ENCODE measurements around the gene RGP1. TPM values are rescaled to one million over a fixed set of nuclear protein-coding genes. Genes with fewer than 3 reads are reported as not detected.

RGP1 gene
- total RNA-seq, 2 donors from 2014 or later, result 24.6 to 30.1 TPM

GRCh38 chr9:35713578-35713977, 35.5 kb upstream of the RGP1 start:
- H3K36me3 Mint-ChIP-seq (ENCODE audit: low read depth), result peaks cover 80% of the 10 kb centered on the region
- H3K4me1 Mint-ChIP-seq, result no peaks in the 10 kb centered on the region
- no peaks in the 10 kb centered on the region for H3K27me3 ChIP-seq (ENCODE audit: control insufficient read depth, insufficient read depth, low read length, poor library complexity, severe bottlenecking)
- no peak for DNase-seq
- 92 to 94% methylated on average over 3 of the region's 3 CpGs for WGBS, 2 experiments (ENCODE audit: insufficient coverage in 1 of 2, insufficient read length in 1 of 2)
- no peaks in the 10 kb centered on the region for H3K27me3 Mint-ChIP-seq (ENCODE audit: insufficient read depth)
- H3K4me3 ChIP-seq (ENCODE audit: low read length), result no peak overlapping the region
- H3K9me3 ChIP-seq (ENCODE audit: control insufficient read depth, low read length), result no peaks in the 10 kb centered on the region
- no peak overlapping the region for H3K27ac Mint-ChIP-seq
- H3K36me3 ChIP-seq (ENCODE audit: control insufficient read depth, insufficient read depth, low read length), result peaks cover 93% of the 10 kb centered on the region
- H3K4me3 Mint-ChIP-seq, result no peak overlapping the region
- no peaks in the 10 kb centered on the region for H3K9me3 Mint-ChIP-seq
- no peaks in the 10 kb centered on the region for H3K4me1 ChIP-seq (ENCODE audit: control insufficient read depth, insufficient read depth, low read length)
- no peak overlapping the region for H3K9ac ChIP-seq (ENCODE audit: extremely low read depth, low read length, poor library complexity, severe bottlenecking)
- TF ChIP-seq CTCF (conservative IDR thresholded peaks at IDR 0.05), result no peak
- H3K27ac ChIP-seq (ENCODE audit: low read depth, low read length), result no peak overlapping the region

GRCh38 chr9:35714123-35714522, 35.0 kb upstream of the RGP1 start:
- H3K9me3 Mint-ChIP-seq, result no peaks in the 10 kb centered on the region
- H3K36me3 Mint-ChIP-seq (ENCODE audit: low read depth), result peaks cover 78% of the 10 kb centered on the region
- no peak for DNase-seq
- H3K27ac Mint-ChIP-seq, result no peak overlapping the region
- Histone ChIP-seq H3K4me1 (ENCODE audit: control insufficient read depth, insufficient read depth, low read length) (no peaks in the 10 kb centered on the region), H3K9me3 (ENCODE audit: control insufficient read depth, low read length) (no peaks in the 10 kb centered on the region), H3K27me3 (ENCODE audit: control insufficient read depth, insufficient read depth, low read length, poor library complexity, severe bottlenecking) (no peaks in the 10 kb centered on the region), H3K36me3 (ENCODE audit: control insufficient read depth, insufficient read depth, low read length) (peaks cover 93% of the 10 kb centered on the region), H3K4me3 (ENCODE audit: low read length) (no peak overlapping the region), H3K9ac (ENCODE audit: extremely low read depth, low read length, poor library complexity, severe bottlenecking) (no peak overlapping the region), H3K27ac (ENCODE audit: low read depth, low read length) (no peak overlapping the region)
- H3K4me3 Mint-ChIP-seq, result no peak overlapping the region
- no peak for TF ChIP-seq CTCF (conservative IDR thresholded peaks at IDR 0.05)
- no peaks in the 10 kb centered on the region for H3K4me1 Mint-ChIP-seq
- WGBS, 2 experiments (ENCODE audit: insufficient coverage in 1 of 2, insufficient read length in 1 of 2), result 95 to 100% methylated on average over 6 of the region's 6 CpGs
- H3K27me3 Mint-ChIP-seq (ENCODE audit: insufficient read depth), result no peaks in the 10 kb centered on the region

GRCh38 chr9:35714579-35715252, 34.4 kb upstream of the RGP1 start:
- DNase-seq, result no peak
- no peaks in the 10 kb centered on the region for H3K27me3 ChIP-seq (ENCODE audit: control insufficient read depth, insufficient read depth, low read length, poor library complexity, severe bottlenecking)
- WGBS, 2 experiments (ENCODE audit: insufficient coverage in 1 of 2, insufficient read length in 1 of 2), result 96 to 97% methylated on average over 11 to 13 of the region's 13 CpGs
- no peaks in the 10 kb centered on the region for H3K4me1 Mint-ChIP-seq
- no peaks in the 10 kb centered on the region for H3K27me3 Mint-ChIP-seq (ENCODE audit: insufficient read depth)
- no peak overlapping the region for H3K9ac ChIP-seq (ENCODE audit: extremely low read depth, low read length, poor library complexity, severe bottlenecking)
- no peaks in the 10 kb centered on the region for H3K9me3 ChIP-seq (ENCODE audit: control insufficient read depth, low read length)
- H3K36me3 Mint-ChIP-seq (ENCODE audit: low read depth), result peaks cover 80% of the 10 kb centered on the region
- H3K4me1 ChIP-seq (ENCODE audit: control insufficient read depth, insufficient read depth, low read length), result no peaks in the 10 kb centered on the region
- no peak overlapping the region for H3K4me3 ChIP-seq (ENCODE audit: low read length)
- H3K27ac ChIP-seq (ENCODE audit: low read depth, low read length), result no peak overlapping the region
- peaks cover 95% of the 10 kb centered on the region for H3K36me3 ChIP-seq (ENCODE audit: control insufficient read depth, insufficient read depth, low read length)
- H3K4me3 Mint-ChIP-seq, result no peak overlapping the region
- no peak for TF ChIP-seq CTCF (conservative IDR thresholded peaks at IDR 0.05)
- H3K27ac Mint-ChIP-seq, result no peak overlapping the region
- H3K9me3 Mint-ChIP-seq, result no peaks in the 10 kb centered on the region

Data from endodermal cell (in vitro differentiated cells).